SH-SY5Y (cell line): ENCODE data around the gene EXD3.

Experiments used
- GATA2 ChIP-seq: IDR thresholded peaks from 2 replicates; pipeline ENCODE4 v1.6.1; 2011; ENCODE audit warnings: mild to moderate bottlenecking, low read depth, low read length
- GATA3 ChIP-seq: IDR thresholded peaks from 2 replicates; pipeline ENCODE4 v1.6.1; 2011; ENCODE audit warnings: low read depth, mild to moderate bottlenecking, low read length, moderate library complexity

DNA sequence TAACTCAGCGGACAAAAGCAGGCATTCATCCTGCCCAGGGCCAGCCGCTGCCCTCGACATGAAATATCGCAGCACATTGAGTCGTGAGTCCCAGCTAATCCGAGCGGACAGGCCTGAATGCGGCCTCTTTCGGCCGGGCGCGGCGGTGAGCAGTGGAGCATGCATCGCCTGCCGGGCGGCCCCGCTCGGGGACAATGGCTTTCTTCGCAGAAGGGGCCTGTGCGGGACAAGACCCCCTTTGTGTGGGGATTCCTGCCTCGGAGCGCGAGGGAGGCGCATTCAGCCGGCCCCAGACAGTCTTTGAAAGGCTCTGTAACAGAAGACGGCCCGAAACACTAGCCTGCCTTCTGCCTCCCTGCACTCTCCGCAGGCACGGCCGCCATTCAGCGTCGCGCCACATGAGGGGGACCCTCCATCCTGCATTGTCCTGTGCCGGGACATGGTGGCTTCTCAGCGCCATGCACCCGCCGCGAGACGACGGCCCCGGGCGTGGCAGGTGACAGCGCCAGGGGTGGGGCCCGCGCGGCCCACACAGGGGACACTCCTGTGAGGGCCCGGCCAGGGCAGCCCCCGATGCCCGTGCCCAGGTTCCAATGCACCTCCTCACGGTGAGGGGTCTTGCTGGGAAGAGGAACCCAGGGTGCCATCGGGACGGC lies 52.0 kb downstream of the EXD3 start:
- TF ChIP-seq GATA2 (no peak), GATA3 (no peak)
